HG02763 (cell line): ENCODE data around the gene ARID3A.

ENCODE experiments used
- ATAC-seq: cut with Tn5 transposase; IDR thresholded peaks from one replicate; pipeline ENCODE4 v1.9.1; 2021; ENCODE audit warnings: mild to moderate bottlenecking, moderate library complexity; ENCODE audit not compliant: unreplicated experiment

The ARID3A gene

DNA sequence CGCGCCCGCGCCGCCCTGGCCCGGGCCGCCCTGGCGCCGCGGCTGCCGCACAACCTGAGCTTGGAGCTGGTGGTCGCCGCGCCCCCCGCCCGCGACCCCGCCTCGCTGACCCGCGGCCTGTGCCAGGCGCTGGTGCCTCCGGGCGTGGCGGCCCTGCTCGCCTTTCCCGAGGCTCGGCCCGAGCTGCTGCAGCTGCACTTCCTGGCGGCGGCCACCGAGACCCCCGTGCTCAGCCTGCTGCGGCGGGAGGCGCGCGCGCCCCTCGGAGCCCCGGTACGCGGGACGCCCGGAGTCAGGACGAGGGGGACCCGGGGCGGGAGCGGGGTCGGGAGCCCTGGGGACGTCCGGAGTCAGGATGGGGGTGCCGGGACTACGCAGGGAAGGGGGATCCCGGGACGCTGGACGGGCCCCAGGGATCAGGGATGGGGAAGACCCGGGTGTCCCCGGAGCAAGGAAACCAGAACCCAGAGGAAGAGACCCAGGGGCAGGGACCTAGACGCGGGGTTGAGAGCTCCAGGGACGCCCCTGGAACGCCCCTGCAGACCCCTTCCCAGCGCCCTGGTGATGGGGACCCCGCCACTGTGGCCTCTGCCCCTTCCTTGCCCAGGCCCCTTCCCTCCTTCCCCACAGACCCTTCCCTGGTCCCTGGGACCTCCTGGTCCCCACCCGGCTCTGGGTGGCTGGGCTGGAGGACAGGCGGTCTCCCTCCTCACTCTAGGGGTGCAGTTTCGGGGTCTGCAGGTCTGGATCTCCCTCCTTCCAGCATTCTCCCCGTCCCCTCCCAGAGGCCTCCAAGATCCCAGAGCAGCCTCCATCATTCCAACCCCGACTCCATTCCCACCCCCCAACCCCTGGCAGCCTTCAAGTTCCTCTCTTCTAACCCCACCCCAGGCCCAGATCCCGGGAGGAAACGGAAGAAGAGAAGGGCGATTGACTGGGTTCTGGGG lies 75.0 kb downstream of the ARID3A start:
- ATAC-seq = no peak

DNA sequence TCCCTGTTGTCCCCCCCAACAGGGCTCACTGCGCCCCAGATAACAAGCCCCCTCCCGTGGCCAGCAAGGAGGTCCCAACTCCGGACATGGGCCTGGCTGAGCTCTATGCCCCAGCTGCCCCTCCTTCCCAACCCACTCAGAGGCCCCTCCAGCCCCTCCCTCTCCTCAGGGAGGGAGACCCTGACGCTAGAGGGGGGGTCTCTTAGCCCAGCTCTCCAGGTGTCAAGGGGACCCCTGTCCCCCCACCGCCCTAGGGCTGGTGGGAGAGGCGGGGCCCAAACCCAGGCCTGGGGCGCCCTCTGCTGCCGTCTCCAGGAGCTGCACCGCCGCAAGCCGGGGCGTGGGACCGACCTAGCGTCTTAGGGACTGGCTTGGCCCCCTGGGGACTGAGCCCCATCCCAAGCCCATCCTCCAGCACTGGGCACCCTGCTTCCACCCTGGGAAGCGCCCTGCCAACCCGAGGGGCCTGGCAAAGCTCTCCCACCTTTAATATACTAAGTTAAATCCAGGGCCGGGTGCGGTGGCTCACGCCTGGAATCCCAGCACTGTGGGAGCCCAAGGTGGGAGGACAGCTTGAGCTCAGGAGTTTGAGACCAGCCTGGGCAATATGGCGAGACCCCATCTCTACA lies 75.8 kb downstream of the ARID3A start:
- peak; percentile 44 for ATAC-seq

DNA sequence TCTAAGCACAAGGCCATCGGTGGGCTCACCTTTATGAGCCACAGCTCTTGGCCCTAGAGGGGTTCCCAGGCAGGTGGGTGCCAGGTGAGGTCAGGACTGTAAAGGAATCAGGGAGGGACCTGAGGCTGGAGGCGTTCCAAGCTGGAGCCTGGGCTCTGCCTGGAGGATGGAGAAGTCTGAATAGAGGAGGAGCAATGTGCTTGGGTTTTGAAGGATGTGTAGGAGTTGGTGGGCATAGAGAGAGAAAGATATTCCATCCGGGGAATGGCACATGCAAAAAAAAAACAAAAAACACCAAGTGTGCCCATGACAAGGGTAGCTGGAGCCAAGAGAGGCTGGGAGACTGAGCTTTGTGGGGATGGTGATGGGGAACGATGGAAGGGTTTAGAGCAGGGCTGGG lies 76.8 kb downstream of the ARID3A start:
- ATAC-seq = no peak

DNA sequence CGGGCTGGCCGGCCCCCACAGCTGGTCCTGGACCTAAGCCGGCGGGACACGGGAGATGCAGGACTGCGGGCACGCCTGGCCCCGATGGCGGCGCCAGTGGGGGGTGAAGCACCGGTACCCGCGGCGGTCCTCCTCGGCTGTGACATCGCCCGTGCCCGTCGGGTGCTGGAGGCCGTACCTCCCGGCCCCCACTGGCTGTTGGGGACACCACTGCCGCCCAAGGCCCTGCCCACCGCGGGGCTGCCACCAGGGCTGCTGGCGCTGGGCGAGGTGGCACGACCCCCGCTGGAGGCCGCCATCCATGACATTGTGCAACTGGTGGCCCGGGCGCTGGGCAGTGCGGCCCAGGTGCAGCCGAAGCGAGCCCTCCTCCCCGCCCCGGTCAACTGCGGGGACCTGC lies 77.4 kb downstream of the ARID3A start:
- ATAC-seq = no peak

DNA sequence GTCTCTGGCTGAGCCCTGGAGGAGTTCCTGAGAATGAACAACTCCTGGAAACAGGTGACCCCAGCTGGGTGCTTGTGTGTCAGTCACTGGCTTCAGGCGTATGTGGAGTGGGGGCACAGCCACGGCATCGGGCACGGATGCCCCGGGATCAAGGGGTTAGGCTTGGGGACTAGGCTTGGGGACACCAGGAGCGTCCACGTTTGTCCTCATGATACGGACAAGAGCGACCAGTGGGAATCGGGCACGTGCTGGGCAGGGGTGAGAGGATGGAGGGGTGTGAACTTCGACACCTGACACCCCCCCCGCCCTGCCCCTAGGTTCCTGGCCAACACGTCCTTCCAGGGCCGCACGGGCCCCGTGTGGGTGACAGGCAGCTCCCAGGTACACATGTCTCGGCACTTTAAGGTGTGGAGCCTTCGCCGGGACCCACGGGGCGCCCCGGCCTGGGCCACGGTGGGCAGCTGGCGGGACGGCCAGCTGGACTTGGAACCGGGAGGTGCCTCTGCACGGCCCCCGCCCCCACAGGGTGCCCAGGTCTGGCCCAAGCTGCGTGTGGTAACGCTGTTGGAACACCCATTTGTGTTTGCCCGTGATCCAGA lies 78.5 kb downstream of the ARID3A start:
- no peak for ATAC-seq

DNA sequence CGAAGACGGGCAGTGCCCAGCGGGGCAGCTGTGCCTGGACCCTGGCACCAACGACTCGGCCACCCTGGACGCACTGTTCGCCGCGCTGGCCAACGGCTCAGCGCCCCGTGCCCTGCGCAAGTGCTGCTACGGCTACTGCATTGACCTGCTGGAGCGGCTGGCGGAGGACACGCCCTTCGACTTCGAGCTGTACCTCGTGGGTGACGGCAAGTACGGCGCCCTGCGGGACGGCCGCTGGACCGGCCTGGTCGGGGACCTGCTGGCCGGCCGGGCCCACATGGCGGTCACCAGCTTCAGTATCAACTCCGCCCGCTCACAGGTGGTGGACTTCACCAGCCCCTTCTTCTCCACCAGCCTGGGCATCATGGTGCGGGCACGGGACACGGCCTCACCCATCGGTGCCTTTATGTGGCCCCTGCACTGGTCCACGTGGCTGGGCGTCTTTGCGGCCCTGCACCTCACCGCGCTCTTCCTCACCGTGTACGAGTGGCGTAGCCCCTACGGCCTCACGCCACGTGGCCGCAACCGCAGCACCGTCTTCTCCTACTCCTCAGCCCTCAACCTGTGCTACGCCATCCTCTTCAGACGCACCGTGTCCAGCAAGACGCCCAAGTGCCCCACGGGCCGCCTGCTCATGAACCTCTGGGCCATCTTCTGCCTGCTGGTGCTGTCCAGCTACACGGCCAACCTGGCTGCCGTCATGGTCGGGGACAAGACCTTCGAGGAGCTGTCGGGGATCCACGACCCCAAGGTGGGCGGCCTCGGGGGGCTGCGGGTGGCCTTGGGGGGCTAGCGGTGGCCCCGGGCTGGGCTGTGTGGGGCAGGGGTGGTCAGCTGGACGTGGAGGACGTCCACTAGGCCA lies 79.2 kb downstream of the ARID3A start:
- ATAC-seq = no peak

DNA sequence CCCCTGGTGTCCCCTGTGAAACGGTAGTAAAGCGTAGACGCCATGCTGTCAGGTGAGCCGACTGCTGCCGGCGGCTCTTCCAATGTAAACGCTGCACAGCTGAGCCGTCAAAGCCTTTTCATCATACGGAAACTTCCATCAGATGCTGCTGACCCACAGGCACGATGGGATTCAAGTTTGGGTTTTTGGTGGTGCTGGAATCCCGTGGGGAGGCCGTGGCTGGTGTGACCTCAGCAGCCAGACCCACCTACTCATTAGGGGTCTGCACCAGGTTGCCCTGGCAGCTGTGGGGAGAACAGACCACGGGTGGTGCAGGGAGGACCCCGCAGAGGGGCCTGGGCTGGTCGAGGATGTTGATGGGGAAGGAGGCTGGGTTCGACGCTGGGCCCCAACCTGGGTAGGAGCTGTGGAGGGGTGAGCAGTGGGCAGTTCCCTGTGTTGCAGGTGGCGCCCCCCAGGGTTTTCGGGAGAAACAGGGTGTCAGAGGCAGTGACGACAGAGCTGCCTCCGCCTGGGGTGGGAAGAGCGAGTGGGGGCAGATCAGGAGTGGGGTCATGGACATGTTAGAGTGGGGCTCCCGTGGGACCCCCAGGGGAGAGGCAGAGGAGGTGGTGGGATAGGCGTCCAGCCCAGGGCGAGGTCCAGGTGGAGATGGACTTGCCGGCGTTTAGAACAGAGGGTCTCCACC lies 81.0 kb downstream of the ARID3A start:
- no peak for ATAC-seq

DNA sequence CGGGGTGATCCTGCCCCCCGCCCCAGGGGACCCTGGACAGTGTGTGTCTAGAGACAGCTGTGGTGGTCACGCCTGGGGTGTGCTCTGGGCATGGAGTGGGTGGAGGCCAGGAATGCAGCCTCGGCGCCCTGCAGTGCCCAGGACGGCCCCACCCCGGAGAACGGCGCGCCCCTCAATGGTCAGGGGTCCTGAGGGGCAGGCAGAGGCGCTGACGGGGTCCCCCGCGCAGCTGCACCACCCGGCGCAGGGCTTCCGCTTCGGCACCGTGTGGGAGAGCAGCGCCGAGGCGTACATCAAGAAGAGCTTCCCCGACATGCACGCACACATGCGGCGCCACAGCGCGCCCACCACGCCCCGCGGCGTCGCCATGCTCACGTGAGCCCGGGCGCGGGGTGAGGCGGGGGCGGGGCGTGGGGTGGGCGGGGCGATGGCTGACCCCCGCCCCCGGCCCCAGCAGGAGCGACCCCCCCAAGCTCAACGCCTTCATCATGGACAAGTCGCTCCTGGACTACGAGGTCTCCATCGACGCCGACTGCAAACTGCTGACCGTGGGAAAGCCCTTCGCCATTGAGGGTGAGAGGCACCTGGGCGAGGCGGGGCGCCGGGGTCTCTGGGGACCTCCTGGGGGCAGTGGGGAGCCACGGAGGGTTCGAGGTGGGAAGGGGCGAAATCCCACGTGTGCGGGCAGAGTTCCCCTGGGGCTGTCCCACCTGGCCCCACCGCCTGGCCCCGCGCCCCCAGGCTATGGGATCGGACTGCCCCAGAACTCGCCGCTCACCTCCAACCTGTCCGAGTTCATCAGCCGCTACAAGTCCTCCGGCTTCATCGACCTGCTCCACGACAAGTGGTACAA lies 81.8 kb downstream of the ARID3A start:
- no peak for ATAC-seq

DNA sequence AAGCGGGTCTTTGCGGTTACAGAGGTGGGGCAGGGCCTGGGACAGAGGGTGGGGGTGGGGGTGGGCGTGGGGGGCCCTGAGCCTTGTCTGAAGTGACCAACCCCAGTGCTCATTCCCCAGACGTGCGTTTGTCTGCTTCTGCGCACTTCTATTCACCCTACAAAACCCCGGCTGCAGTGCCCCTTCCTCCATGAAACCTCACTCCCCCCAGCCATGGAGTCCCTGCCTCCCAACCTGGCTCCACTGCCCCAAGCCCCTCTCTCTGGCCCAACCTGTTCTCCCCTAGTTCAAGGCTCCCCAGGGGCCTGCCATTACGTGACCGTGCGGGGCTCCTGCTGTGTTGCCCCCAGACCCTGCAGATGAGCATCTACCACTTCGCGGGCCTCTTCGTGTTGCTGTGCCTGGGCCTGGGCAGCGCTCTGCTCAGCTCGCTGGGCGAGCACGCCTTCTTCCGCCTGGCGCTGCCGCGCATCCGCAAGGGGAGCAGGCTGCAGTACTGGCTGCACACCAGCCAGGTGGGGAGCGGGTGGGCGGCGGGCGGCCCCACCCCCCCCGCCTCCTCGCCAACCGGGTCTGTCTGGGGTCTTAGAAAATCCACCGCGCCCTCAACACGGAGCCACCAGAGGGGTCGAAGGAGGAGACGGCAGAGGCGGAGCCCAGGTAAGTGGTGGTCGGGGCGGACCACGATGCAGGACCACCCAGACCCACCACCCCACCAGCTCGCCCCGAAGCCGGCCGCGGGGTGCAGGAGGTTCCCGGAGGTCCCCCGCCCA lies 82.6 kb downstream of the ARID3A start:
- no peak for ATAC-seq

DNA sequence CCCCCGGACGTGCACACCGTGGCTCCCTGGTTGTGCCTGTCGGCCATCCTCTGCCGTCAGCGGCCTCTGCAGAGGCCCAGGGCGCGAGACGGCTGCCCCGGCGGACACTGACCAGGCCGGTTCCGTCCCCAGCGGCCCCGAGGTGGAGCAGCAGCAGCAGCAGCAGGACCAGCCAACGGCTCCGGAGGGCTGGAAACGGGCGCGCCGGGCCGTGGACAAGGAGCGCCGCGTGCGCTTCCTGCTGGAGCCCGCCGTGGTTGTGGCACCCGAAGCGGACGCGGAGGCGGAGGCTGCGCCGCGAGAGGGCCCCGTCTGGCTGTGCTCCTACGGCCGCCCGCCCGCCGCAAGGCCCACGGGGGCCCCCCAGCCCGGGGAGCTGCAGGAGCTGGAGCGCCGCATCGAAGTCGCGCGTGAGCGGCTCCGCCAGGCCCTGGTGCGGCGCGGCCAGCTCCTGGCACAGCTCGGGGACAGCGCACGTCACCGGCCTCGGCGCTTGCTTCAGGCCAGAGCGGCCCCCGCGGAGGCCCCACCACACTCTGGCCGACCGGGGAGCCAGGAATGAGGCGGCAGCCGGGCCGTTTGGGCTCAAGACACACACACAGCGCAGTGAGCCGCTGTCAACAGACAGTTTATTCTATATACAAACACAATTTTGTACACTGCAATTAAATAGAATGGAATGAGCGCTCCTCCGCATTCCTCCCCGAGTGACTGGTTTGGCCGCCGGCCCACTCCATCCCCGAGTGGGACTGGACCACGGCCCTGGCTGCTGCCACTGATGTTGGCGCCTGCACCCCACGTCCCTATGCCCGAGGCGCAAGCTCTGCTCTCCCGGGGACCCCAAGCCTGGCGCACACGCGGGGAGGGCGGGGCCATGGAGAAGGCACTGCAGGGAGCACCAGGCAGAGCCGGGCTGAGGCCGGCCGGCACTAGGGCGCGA lies 83.5 kb downstream of the ARID3A start:
- no peak for ATAC-seq

DNA sequence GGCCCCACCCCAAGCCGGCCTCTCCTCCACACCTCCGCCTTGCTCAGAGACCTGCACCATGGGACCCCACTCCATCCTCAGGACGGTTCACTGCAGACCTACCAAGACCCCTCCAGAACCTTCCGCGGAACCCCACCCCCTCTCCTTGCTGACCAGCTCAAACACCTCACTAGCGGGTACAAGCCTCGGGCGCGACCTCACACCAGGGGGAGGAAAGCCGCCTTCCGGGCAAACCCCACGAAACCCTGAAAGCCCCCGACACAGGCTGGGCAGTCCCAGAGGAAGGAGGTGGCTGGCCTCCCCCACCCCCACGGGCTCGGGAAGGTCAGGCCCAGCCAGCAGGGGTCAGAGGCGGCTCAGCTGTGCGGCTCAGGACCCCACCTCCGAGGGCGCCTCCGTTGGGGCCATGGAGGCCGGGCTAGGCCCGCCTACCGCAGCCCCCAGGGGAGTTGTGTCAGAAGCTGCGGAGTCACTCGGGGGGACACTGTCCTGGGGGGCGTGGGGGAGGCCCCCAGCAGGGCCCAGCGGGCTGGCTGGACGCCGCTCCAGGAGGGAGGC lies 84.2 kb downstream of the ARID3A start:
- ATAC-seq = no peak

DNA sequence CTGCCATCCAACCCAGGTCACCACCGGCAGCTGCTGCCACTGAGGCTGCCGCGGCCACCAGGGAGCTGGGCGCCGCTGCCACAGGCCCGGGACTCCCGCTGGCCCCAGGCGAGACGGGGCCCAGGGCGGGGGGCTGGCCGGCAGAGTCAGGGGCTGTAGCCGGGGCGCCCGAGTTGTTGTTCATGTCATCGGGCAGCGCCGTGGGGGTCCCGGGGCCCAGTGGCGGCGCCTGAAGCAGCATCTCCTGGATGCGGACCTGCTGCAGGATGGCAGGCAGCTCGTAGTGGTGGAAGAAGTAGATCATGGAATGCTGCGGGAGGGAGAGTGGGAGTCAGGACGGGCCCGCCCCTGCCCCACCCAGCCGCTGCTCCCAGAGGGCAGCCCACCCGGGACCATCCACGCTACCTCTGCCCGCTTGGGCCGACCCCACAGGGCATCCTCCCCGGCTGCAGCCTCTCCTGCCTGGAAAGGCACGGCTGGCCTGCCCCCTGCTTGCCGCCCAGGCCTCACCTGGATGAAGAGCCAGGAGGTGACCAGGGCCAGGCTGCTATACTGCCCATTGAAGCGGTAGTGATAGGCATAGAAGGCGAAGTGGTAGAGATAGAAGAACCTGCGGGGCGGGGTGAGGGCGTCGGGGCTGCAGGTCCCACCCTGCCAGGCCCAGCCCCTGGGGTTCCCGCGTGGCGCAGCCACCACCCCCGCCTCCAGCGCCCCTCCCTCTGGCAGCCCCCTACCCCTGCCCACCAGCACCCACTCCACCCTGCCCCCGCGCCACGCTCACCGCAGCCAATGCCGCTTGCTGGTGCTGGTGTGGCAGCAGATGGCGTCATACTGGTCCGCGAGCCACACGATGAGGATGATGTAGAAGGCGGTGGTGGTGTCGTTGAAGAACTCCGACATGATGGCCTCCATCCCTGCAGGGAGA lies 85.0 kb downstream of the ARID3A start:
- ATAC-seq = no peak

DNA sequence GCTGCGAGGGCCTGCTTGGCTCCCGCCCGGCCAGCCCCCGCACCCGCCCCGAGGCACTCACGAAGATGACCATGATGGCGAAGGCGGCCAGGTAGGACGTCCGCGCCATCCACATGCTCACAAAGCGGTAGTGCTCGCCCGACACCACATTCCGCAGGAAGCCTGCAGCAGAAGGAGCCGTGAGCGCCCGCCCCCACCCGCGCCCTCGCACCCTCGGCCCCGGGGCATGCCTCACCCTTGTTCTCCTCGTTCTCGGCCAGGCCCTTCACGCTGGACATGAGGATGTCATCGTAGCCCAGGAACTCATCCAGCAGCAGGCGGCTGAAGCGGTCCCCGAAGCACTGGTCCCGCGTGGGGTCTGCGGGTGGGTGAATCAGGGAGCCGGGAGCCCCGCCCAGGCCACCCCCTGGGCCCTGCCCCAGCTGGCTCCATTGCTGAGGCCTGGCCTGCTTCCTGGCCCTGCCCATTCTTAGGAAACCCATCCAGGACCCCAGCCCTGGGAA lies 86.0 kb downstream of the ARID3A start:
- no peak for ATAC-seq

DNA sequence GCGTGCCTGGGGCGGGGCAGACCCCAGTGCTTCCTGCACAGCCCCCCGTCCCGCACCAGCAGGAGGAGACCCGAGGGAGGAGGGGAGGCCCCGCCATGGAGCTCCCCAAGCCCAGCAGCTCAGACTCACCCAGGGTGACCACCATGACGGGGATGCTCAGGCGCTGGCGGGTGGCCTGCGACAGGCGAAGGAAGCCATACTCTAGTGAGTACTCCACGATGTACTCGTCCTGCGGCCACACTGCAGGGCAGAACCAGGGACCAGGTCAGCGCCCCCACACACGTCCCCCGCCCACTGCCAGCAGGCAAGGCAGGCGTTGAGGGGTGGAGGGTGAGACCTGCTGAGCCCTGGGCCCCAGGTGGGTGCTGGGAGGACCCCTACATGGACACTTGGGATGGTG lies 86.5 kb downstream of the ARID3A start:
- ATAC-seq = no peak

DNA sequence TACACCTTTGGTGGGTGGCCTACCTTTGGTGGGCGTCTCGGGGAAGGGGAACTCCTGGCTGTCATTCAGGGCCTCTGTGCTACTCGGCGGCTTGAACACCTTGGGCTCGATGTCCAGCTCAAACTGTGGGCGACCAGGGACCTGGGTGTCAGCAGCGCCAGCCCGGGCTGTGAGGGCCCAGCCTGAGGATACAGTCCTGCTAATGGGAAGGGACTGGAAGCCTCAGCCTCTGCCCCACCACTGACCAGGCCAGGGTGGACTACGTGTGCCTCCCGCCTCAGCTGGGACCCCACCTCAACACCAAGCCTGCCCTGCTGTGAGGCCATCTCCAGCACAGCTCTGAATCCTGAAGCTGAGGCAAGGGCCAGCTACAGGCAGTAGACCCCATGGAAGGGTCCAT lies 87.4 kb downstream of the ARID3A start:
- ATAC-seq = no peak
